ENCODE measurements around the gene LDLRAP1.

The LDLRAP1 gene

DNA sequence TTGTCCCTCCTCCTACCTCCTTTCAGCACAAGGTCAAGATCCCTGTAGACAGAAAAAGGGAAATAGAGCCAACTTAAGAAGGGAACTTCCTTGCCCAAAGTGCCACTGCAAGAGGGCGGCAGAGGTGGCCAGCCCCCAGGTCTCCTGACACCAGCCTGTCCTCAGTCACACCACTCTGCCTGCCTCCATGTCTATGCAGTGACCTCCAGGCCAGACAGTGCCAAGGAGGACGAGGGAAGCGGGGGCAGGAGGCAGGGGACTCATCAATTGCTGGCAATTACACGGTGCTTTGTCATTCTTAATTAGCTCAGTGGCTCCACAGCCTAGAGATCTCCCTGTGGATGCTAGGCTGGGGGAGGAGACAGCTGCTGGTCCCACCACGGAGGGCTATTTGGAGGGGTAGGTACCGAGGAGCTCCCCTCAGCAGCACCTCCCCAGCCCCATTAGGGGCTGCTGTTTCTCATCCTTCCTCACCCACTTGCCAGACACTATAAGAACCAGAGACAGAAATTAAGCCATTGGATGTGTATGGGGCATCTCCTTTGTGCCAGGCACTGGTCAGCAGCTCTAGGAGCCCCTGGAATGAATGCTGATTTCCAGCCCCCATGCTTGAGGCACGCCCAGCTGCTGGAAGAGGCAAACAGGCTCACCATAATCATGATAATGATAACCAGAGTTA lies 6.1 kb upstream of the LDLRAP1 start:
- DNase-seq (ENCODE audit: low read depth) = no peak
- no peak overlapping the region for H3K4me3 ChIP-seq (replicated peaks; ENCODE audit: low read depth, low read length)
- TF ChIP-seq, protein P1, sequence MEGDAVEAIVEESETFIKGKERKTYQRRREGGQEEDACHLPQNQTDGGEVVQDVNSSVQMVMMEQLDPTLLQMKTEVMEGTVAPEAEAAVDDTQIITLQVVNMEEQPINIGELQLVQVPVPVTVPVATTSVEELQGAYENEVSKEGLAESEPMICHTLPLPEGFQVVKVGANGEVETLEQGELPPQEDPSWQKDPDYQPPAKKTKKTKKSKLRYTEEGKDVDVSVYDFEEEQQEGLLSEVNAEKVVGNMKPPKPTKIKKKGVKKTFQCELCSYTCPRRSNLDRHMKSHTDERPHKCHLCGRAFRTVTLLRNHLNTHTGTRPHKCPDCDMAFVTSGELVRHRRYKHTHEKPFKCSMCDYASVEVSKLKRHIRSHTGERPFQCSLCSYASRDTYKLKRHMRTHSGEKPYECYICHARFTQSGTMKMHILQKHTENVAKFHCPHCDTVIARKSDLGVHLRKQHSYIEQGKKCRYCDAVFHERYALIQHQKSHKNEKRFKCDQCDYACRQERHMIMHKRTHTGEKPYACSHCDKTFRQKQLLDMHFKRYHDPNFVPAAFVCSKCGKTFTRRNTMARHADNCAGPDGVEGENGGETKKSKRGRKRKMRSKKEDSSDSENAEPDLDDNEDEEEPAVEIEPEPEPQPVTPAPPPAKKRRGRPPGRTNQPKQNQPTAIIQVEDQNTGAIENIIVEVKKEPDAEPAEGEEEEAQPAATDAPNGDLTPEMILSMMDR (IDR thresholded peaks at IDR 0.05; ENCODE audit: low read length, missing control alignments) = no peak

DNA sequence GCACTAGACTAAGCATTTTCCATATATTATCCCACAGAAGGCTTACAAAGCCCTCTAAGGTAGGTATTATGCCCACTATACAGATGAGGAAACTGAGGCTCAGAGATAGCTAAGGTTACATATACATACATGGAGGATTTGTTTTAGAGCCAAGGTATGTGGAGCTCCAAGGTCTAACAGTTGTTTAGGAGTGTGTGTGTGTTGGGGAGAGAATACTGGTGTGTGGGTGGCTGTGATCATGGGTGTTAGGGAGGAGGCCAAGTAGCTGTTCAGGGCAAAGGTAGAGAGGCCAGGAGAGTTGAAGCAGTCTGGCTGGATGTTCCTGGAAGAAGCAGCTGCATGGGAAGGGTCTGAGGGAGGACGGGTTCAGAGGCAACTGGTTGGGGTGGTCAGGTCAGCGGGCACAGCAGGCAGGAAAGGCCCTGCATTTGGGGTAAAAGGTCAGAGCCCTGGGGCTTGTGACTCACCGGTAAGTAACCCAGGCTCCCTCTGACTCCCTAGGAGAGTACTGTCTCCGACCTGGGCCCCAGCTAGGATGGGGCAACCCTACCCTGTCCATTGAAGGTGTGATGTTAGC lies 5.1 kb upstream of the LDLRAP1 start:
- TF ChIP-seq, protein P1 (IDR thresholded peaks at IDR 0.05; ENCODE audit: low read length, missing control alignments) = no peak
- DNase-seq (ENCODE audit: low read depth) = no peak
- no peak overlapping the region for H3K4me3 ChIP-seq (replicated peaks; ENCODE audit: low read depth, low read length)

DNA sequence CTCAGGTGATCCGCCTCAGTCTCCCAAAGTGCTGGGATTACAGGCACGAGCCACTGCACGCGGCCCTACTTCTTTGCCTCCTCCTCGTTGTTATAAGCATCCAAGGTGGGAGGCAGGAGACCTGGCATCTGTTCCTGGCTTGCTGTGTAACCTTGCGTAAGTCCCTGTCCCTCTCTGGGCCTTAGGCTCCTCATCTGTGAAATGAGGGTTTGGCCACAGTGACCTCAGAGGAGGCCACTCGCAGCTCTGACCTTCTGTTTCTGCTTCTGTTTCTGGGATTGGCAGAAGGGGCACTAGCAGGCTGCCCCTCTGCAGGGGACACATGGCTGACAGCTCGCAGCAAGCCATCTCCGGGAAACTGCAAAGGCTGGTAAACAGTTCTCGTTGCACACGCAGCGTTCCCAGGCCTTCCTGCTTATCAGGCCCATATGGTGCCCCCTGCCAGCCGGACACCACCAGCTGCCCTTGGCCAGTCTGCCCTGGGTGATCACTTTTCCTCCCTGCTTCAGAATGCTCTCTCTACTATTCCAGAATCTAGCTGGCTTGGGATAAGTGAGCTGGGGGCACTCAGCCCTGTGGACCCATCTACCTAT lies 2.6 kb upstream of the LDLRAP1 start:
- DNase-seq (ENCODE audit: low read depth) = no peak
- H3K4me3 ChIP-seq (replicated peaks; ENCODE audit: low read depth, low read length) = no peak overlapping the region
- TF ChIP-seq, protein P1 (IDR thresholded peaks at IDR 0.05; ENCODE audit: low read length, missing control alignments) = no peak

DNA sequence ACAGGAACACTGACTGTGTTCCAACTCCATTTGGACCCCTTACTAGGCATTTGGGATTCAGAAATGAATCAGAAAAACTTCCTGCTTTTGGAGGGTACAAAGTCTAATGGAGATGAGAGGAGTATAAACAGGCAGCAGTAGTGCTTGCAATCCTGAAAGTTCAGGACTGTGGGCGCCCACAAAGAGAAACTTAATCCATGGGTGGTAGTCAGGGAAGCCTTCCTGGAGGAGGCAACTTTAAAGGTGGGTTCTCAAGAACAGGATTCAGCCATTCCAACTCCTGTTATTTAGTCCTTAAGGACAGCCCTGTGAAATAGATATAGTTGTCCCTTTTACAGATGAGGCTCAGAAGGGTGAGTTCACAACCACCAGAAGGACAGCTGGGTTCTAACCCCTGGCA lies 2.0 kb upstream of the LDLRAP1 start:
- DNase-seq (ENCODE audit: low read depth) = no peak
- H3K4me3 ChIP-seq (replicated peaks; ENCODE audit: low read depth, low read length) = no peak overlapping the region
- TF ChIP-seq, protein P1 (IDR thresholded peaks at IDR 0.05; ENCODE audit: low read length, missing control alignments) = no peak

DNA sequence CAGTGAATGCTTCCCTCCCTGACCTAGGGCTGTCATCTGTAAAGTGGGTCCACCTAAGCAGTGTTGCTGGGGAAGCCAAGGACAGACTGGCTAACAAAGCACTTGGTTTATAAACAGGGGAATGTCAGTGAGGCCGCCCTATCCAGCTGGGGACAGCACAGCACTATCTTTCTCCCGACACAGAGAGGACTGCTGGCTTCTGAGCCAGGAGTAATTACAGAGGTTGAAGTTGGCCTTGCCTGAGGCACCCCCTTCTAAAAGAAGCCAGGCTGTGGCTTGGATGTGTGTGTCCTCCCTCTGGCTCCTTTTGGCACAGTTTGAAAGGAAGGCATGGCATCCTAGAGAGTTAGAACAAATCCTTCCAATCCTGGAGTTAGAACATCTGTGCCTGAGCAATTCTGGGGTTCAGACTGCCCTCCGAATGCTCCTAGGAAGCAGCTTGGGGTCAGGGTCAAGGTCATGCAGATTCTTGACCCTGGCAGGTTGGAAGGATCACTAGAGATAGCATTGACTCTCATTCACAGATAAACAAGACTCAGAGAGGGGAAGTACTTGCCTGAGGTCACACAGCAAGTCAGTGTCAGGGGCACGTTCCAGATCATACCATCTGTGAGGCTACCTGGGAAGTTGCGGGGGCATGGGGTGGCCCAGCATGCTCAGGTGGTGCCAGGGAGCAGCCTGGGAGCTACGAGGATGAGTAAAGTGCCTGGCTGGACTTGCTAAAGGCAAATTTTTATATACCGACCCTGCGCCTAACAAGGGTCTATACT lies 1.3 kb upstream of the LDLRAP1 start:
- no peak overlapping the region for H3K4me3 ChIP-seq (replicated peaks; ENCODE audit: low read depth, low read length)
- TF ChIP-seq, protein P1 (IDR thresholded peaks at IDR 0.05; ENCODE audit: low read length, missing control alignments) = no peak
- DNase-seq (ENCODE audit: low read depth) = no peak

DNA sequence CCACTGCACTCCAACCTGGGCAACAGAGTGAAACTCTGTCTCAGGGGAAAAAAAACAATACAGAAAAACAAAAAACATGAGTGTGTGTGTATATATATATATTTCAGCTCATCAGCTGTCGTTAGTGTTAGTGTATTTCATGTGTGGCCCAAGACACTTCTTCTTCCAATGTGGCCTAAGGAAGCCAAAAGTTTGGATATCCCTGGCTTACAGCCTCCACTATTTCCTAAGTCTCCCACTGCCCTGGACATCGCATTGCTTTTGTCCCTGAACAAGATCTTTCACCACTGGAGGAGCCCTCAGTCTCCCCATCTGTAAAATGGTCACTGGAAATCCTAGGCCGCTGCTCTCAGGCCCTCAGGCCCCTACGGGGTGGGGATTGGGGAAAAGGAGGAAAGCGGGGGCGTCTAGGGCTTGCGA lies 391 bp upstream of the LDLRAP1 start:
- no peak overlapping the region for H3K4me3 ChIP-seq (replicated peaks; ENCODE audit: low read depth, low read length)
- no peak for DNase-seq (ENCODE audit: low read depth)
- TF ChIP-seq, protein P1 (IDR thresholded peaks at IDR 0.05; ENCODE audit: low read length, missing control alignments) = no peak
